HL-60/S4 treated with phorbol 12-myristate 13-acetate at 8.2 ng/mL for 4 days and 3 days (cell line): ENCODE measurements around the gene CAMK2A.

Experiments
- in situ Hi-C: fragments of 300-500 bp; cut with MboI; formaldehyde crosslinking; loops from 2 replicates; pipeline ENCODE4 v1.15.0; 2022; ENCODE audit warnings: low sequenced_read_pairs

The CAMK2A gene

DNA sequence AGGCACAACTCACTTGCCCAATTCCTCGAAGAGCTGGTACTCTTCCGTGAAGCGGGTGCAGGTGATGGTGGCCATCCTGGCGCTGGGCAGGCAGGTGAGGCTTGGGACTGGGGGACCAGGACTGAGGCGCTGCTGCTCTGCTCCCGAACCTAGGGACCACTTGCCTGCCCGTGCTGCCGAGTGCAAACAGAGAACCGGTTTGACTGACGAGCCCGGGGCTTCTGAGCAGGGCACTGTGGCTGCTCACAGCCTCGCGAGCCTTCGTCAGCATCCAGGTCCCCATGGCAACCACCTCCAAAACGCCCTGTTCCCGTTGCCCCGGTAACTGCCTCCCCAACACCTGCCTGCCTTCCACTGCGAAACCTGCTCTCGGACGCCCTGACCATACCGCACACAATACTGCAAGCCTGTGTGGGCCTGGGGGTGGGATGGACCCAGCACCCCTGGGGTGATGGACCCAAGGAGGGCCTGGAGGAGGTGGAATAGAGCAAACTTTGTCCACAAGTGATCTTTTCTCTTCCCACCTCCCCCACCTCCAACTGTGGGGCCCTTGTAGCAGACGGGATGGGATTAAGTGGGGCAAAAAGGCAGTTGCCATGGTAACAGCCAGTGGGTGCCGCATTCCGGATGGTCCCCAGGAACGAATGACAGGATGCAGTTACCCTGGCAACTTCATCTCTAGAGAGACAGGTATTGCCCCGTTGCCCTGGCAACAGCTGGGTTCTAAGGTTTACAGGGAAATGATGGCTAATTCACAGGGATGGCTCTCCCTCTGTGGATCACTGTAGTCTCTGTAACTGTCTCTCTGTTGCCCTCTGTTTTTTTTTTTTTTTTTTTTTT is at the start of gene CAMK2A:
TSS of gene CAMK2A (minus strand) at position 223 of the 840 bp plus-strand sequence. CDS start at position 75, 148 bp downstream.
- in situ Hi-C loops: no loop called here

DNA sequence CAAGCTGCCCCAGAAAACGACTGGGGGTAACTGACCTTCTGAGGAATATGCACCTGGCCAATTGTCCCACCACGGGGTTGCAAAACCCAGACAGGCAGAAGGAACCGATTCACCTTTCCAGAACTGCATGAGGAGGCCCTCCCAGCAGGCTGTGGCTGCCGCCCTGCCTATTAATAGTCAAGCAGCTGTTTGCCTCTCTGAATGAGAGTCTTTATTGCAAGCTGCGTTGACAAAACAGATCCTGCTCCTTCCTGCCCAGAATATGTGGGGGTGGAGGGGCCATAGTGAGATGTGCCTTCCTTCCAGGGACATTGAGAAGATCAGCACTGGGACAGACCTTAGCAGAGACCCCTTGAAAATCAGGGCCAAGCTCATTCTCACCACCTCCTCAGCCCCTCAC is 49.6 kb upstream of the CAMK2A start:
- in situ Hi-C loops: no loop called here

DNA sequence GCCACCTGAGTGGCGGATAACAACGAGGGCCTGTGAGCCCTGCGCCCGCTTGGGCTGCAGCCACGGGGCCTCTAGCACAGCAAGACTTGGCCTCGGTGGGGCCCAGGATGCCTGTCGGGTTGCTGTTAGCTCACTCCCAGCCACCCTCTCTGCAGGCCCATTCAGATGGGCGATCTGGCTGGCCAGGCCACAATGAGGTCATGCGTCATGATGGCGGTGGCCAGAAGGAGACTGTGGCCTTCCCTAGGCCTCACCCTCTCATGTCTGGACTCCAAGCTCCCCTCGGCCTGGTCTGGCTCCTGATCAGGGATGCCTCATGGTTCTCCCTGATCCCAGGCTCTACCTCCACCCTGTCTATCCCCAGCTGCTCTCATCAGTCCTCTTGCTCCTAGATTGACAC is 49.0 kb upstream of the CAMK2A start:
- in situ Hi-C loops: no loop called here

DNA sequence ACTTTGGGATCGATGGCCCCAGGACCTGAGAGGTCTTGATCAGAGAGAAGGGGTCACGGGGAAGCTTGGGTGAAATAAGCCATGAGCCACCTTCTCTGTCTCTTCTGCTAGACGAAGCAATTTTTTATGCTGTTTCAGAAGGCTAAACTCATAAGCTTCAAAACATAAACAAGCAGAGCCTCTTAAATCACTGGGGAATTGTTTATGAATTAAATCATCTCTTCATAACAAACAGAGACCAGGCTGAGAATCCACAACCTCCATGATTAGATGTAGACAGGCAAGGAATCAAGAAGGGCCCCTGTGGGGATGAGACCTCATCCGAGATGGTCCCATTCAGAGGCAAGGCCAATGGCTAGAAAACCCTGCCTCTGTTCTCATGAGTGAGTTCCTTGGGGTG is 46.2 kb upstream of the CAMK2A start:
- in situ Hi-C loops: no loop called here

DNA sequence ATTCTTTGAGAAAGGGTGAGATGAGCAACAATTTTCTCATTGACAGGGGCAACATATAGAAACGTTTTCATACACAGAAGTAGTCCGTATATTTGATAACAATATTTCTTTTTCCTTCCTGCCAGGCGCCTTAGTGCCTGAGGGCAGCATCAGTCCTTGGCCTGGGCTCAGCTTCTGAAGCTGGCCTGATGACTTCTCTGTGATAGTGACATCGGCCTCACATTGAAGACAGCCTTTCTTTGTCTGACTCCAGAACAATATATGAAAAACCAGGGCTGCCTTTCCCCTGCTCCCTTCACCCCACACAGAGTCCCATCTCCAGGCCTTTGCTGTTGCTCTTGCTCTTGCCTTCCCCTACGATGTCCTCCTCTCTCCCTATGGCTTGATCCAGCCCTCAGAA is 43.8 kb upstream of the CAMK2A start:
- in situ Hi-C loops: no loop called here

DNA sequence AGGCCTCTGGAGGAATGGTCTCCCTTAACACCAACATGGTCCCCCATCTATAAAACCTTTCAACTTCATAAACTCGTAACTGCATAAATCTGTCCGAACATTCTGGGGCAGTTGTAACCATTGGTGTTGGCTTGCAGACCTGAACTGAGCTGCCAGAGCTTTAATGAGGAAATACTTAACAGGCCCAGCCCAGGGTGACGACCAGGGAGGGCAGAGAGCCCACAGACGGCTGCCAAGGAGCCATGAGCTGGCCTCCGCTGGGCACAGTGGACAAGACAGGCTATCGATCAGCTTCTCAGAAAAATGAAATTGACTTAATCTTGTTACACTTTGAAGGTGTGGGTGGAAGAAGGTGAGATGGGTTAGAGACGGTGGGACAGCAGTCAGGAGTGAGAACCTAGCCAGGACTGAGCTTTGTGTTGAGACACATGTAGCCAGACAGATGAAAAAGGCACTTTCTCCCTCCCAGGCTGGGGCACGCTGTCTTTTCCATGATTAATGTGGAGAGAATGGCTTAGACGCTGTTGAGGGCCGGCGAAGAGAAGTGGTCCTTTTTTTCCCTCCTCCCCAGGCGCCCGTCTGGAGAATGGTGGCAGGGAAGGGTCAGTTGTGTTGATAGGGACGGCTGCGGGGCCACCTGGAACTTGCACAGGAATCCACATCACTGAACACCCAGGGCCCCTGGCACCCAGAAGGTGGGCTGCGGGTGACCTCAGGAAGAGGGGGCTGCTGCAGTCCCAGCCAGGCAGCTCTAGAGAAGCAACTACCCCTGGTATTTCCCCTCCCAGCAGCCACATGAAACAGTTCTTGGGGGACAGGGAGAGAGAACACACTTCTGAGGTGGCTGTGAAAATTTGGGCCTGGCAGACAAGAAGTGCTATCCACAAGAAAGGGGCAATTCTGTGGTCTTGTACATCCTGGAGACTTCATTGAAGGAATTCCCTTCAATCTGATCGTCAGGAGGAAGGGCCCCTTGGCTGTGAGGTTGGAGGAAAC is 40.6 kb upstream of the CAMK2A start:
- in situ Hi-C loops: no loop called here

DNA sequence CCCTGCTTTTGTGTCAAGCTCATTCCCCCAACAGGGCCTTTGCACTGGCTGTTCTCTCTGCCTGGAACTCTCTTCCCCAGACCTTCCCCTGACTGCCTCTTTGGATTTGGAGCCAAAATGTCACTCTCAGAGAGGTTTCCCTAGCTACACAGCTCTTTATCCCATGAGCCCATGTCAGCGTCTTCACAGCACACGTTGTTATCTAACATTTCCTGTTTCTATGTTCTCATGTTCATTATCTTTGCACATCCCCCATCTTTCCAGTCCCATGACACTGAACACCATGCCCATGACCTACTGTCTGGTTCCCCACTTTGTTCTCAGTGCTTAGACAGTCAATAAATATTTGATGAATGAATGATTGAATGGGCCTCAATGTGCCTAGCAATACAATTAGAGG is 39.5 kb upstream of the CAMK2A start:
- in situ Hi-C loops: no loop called here

DNA sequence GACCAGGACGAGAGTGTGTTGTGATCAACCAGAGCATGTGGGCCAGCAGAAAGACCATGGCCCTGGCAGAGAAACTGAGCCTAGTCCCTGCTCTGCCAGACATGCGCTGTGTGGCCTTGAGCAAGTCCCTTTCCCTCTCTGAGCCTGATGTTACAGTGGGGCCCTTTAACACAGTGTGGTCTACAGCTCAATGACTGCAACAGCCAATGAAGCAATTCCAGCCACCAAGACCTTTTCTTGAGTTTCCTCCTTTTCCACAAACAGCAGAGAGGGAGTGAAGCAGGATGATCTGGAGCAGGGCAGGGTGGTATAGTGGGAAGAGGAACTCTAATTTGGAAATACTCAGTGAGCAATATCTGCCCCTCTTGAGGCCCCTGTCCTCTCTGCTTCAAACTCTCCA is 38.9 kb upstream of the CAMK2A start:
- in situ Hi-C loops: no loop called here

DNA sequence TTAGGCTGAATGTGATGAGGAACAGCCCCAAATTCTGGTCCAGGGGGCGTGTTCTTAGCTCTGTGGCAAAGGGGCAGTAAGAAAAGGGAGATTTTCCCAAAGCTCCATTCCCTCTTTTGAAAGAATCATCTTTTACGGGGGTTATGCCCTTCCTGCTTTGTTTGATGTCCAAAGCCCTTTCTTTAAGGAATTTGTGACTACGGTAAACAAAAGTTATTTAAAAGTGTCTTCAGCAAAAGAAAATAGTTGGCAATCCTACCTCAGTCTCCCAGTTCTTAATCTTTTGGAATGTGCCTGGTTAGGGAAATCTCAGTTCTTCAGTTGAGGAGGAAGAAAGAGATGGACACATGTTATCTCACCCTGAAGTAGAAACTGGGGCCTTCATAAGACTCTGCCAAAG is 37.6 kb upstream of the CAMK2A start:
- in situ Hi-C loops: no loop called here

DNA sequence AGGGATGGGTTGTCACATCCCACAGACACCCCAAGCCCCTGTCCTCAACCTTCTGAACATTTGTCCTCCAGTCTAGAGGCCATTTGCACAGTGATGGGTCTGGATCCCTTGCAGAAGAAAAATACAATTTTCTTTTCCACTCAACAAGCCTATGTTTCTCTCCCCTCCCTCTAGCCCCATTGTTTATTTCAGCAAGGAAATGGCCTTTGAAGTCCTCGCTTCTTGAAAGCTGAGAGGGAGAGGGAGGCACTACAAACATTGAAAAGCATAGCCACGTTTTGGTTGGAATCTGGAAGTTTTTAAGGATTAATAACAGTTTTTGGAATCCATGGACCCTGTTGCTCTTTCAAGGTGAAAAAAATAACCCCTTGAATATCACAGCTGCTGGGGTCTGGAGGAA is 37.1 kb upstream of the CAMK2A start:
- in situ Hi-C loops: no loop called here

DNA sequence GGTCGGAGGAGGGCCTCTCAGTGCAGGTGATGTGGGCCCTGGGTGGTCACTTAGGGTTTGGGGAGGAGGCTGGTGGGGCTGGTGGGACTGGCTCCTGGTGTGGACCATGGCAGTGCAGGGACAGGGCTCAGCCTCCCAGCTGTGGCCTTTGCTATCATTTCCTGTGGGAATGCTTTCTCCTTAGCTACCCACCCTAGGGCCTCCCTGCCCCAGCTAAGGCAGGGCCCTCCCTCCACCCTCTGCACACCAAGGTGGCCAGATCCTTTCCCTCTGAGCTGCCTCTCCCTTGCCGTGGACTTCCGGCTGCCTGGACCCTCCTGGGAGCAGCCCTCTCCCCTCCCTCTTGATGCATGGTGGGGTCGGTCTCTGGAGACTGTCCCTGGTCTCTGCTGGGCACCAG is 35.9 kb upstream of the CAMK2A start:
- in situ Hi-C loops: no loop called here

DNA sequence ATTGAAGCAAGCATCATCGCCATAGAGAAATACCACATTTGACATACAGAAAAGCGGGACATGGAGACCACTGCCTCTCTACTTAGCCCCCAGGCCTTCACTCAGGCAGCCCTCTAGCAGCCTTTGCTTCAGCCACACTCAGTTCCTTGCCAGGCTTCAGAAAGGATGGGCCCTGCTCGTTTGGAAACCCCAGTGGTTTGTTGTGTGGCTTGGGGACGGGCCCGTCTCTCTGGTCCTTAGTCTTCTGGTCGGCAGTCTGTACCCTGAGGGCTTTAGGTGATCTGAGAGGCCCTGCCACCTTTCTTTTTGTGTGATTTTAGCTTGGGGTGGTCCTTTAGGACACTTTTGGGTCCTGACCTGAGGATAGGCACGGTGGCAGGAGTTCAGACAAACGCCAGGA is 34.2 kb upstream of the CAMK2A start:
- in situ Hi-C loops: no loop called here

DNA sequence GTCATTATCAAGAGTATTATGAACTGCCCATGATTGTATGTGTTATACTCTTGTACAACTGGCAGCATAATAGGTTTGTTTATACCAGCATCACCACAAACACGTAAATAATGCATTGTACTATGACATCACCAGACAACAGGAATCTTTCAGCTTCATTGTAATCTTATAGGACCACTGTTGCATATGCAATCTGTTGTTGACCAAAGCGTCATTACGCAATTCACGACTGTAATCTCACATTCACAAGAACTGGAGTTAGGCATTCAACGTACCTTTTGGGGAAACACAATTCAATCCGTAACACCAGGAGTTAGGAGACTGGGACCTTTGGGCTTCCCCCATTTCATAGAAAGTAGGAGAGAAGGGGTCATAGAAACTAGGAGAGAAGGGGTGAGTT is 33.5 kb upstream of the CAMK2A start:
- in situ Hi-C loops: no loop called here

DNA sequence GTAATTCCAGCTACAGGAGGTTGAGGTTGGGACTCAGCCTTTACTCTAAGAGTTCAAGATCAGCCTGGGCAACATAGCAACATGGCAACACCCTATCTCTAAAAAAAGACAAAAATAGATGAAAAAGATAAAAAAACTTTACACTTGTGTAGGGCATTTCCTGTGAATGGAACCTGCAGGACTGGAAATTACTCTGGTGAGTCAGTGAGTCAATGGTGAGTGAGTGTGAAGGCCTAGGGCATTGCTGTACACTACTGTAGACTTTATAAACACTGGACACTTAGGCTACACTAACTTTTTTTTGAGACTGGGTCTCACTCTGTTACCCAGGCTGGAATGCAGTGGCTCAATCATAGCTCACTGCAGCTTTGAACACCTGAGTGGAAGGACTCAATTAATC is 32.6 kb upstream of the CAMK2A start:
- in situ Hi-C loops: no loop called here

DNA sequence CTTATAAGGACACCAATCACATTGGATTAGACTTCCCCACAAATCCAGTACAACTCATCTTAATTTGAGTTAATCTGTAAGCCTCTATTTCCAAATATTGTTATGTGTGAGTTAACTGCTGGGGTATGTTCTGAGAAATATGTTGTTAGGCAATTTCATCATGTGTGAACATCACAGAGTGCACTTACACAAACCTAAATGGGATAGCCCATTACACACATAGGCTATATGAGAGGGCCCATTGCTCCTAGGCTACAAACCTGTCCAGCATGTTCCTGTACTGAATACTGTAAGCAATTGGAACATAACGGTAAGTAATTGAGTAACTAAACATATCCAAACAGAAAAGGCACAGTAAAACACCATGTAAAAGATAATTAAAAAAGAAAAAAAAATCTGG is 32.2 kb upstream of the CAMK2A start:
- in situ Hi-C loops: no loop called here

DNA sequence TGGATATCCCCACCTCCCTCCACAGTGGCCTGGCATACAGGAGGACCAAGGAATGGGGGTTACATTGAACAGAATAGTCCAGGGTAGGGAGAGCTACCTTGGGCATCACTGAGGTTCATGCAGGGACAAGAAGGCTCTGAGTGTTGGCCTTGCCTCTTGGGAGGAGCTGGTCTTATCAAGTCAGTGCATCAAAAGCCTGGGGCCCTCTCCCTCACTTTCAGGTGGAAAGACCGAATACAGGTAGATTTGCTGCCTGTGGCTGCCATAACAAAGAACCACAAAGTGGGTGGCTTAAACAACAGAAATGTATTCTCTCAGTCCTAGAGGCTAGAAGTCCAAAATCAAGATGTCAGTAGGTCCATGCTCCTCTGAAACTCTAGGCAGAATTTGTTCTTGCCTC is 31.6 kb upstream of the CAMK2A start:
- in situ Hi-C loops: no loop called here

DNA sequence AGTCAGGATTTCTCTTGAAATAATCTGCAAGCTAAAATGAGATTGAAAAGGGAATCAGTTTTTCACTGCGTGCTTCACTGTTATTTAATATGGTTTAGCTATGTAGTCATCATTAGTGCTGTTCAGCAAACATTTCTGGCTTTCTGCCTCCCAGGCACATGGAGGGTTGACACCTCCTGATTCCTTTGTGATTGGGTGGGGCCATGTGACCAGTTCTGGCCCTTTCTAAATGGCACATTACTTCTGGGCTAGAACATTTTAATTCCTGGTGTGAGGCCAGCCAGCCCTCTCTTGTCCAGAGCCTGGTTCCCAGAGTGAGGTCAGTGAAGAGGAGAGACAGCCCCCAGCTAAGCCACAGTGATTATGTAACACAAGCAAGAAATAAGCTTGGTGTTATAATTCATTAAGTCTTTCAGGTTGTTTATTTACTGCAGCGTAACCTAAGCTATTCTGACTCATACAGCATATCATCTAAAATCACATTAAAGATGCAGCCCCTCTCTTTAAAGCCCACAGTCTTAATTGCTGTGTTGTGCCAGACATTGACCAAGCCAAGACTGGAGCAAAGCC is 30.6 kb upstream of the CAMK2A start:
- in situ Hi-C loops: no loop called here

DNA sequence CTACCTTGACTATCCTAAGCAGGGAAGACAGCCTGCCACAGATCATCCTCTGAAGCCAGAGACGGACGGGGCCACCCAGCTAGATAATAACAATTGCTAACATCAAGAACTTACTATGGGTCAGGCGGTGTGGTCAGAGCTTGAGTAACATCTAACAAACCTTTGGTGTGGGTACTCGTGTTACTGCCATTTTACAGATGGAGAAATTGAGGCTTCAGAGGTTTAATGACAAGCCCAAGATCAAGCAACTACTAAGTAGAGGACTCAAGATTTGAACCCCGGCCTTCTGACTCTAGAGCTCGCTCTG is 29.9 kb upstream of the CAMK2A start:
- in situ Hi-C loops: no loop called here

DNA sequence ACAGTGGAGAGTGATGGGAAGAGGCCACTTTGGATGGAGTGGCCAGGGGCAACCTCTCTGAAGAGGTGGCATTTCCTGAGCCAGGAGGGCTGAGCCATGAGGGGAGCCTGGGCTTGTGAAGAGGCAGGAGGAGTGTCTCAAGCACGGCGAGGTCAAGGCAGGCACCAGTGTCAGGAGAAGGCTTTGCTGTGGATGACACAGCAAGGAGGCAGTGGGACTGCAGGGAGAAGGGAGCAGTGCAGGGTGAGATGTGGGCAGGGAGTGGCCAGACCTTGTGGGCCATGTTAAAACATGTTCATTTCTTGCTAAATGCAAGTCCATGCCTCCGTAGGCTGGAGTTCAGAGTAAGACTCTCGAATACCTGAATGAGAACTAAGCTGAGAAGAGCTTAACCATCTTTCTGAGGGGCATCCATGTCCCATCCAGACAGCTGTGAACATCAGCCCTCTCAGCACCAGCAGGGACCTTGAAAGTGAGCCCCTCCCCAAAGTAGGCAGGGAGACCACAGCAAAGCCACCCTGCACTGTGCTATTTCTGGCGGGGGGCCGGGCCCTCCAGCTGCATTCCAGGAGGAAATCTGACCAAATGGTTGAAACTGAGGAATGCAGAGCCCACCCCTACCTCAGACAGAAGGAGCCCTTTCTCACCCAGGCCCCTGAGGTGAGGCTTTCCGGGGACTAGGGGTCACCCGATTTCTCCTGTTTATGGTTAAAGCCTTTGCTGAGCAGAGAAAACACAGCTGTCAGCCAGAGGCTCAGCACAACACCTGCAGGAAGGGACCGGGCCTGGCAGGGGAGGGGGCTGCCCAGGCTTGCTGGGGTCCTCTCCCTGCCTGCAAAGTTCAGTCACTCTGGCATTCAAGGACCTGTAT is 29.3 kb upstream of the CAMK2A start:
- in situ Hi-C loops: no loop called here

DNA sequence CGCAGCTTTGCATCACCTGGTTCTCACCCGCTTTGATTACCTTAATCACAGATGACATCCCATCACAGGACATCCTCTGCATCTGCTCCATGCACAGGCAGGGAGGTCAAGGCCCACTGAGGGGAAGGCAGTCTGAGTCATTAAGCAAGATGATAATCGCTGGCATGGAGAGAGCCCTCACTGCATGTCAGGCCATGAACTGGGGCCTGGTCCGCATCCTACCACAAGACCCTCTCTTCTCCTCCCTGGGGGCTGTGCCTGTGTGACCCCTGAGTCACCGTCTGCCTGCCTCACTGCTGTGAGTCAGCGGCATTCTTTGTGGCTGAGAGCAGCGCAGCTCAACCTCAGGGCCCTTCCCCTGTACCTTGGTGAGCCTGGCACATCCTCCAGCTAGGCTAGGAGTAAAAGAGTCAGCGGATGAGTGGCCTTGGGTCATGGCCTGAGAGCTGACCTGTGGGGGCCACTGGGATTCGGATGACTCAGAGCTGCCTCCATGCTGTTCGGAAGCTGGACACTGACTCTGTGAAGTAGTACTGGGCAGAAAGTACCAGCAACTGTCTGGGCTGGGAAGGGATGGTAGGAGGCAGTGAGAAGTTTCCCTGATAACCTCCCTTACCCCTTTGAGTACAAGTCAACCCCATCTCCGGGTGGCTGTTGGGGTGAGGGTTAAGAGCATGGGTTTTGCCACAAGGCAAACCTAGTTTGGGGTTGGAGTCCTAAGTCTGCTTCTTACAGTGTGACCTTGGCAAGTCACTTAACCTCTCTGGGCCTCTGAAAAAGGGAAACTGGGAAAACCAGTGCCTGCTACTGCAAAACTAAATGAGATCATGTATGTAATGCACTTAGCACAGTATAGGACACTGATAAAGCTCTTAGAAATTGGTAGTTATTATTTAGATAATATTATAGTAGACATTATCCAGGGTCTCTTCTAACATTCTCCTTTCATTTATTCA is 27.8 kb upstream of the CAMK2A start:
- in situ Hi-C loops: no loop called here
